HG03521 (cell line): ENCODE data around the gene CUEDC1.
"Not testable (repeated sequence)": the region's sequence is repeated elsewhere in the genome, so short reads cannot be mapped to it uniquely, and the experiment has no call there.

Source experiments
- ATAC-seq: cut with Tn5 transposase; IDR thresholded peaks from one replicate; pipeline ENCODE4 v1.9.1; 2021; ENCODE audit warnings: mild to moderate bottlenecking, moderate library complexity; ENCODE audit not compliant: unreplicated experiment

The CUEDC1 gene

GRCh38 chr17:57846056-57846945 is 108.9 kb downstream of the CUEDC1 start:
- not testable (repeated sequence) for ATAC-seq

GRCh38 chr17:57842280-57842679 is 112.9 kb downstream of the CUEDC1 start:
- ATAC-seq, result no peak

- no peak for ATAC-seq
Observed at GRCh38 chr17:57839571-57839923, 115.7 kb downstream of the CUEDC1 start.

GRCh38 chr17:57838857-57839570 is 116.2 kb downstream of the CUEDC1 start:
- no peak for ATAC-seq

- no peak for ATAC-seq
Observed at GRCh38 chr17:57838453-57838852, 116.8 kb downstream of the CUEDC1 start.

GRCh38 chr17:57835333-57835900 is 119.8 kb downstream of the CUEDC1 start:
- no peak for ATAC-seq

GRCh38 chr17:57834146-57834741 is 121.0 kb downstream of the CUEDC1 start:
- no peak for ATAC-seq

- no peak for ATAC-seq
Observed at GRCh38 chr17:57833179-57833939, 121.9 kb downstream of the CUEDC1 start.

- no peak for ATAC-seq
Observed at GRCh38 chr17:57832314-57833178, 122.7 kb downstream of the CUEDC1 start.

- no peak for ATAC-seq
Observed at GRCh38 chr17:57830880-57831279, 124.3 kb downstream of the CUEDC1 start.

GRCh38 chr17:57823469-57824401 is 131.5 kb downstream of the CUEDC1 start:
- no peak for ATAC-seq

- no peak for ATAC-seq
Observed at GRCh38 chr17:57819867-57820266, 135.3 kb downstream of the CUEDC1 start.

GRCh38 chr17:57819285-57819684 is 135.9 kb downstream of the CUEDC1 start:
- no peak for ATAC-seq

- ATAC-seq, result no peak
Observed at GRCh38 chr17:57818066-57818465, 137.1 kb downstream of the CUEDC1 start.

- ATAC-seq, result no peak
Observed at GRCh38 chr17:57817299-57817698, 137.9 kb downstream of the CUEDC1 start.

- ATAC-seq, result no peak
Observed at GRCh38 chr17:57814421-57814820, 140.8 kb downstream of the CUEDC1 start.

- ATAC-seq, result no peak
Observed at GRCh38 chr17:57811638-57812280, 143.5 kb downstream of the CUEDC1 start.
